GM12891 (cell line): ENCODE results near the gene AQP12A.

ENCODE experiments used
- POLR2A ChIP-seq: IDR thresholded peaks from 2 replicates; pipeline ENCODE4 v1.6.1; 2011; ENCODE audit warnings: low read depth, low read length, control low read depth
- POLR2AphosphoS5 ChIP-seq: IDR thresholded peaks from 2 replicates; pipeline ENCODE4 v1.6.1; 2011; ENCODE audit warnings: low read depth, low read length, control low read depth

GRCh38 chr2:240745456-240745855 is 53.8 kb downstream of the AQP12A start:
- TF ChIP-seq POLR2AphosphoS5 (no peak), POLR2A (no peak)
